Natural killer cell treated with Interleukin-12 subunit alpha and Interleukin-12 subunit beta and Interleukin-15 and Interleukin-18, amount 100 ng/mL, for 72 hours (primary cell): ENCODE measurements around the gene SEC61G. TPM values are rescaled to one million over a fixed set of nuclear protein-coding genes. Genes with fewer than 3 reads are reported as not detected.

Experiments
- ATAC-seq, 2 donors: fragments of 150-1000 bp; cut with Tn5 transposase in 1 of 2; sonication (Bioruptor Pico), chemical (Tn5 transposase) in 1 of 2; 2 replicates each; pipeline ENCODE4 v1.10.0; 2021
- DNase-seq: peaks from one replicate; pipeline ENCODE4 v3.0.0; 2022; ENCODE audit warnings: low spot score
- H3K27ac Mint-ChIP-seq, 2 donors: 1 replicate in 1 of 2; 2 replicates in 1 of 2; pipeline ENCODE4 v1.8.0; 2022; ENCODE audit warnings: mixed read lengths in 2 of 2, mild to moderate bottlenecking in 1 of 2, moderate library complexity in 1 of 2
- H3K27me3 Mint-ChIP-seq, 2 donors: 1 replicate in 1 of 2; 2 replicates in 1 of 2; pipeline ENCODE4 v1.8.0; 2022; ENCODE audit warnings: mixed read lengths in 2 of 2
- H3K36me3 Mint-ChIP-seq: one replicate; pipeline ENCODE4 v1.8.0; 2022; ENCODE audit warnings: mixed read lengths
- H3K4me1 Mint-ChIP-seq, 2 donors: 1 replicate in 1 of 2; 2 replicates in 1 of 2; pipeline ENCODE4 v1.8.0; 2022; ENCODE audit warnings: low read depth in 2 of 2, mixed read lengths in 2 of 2, mild to moderate bottlenecking in 1 of 2
- H3K4me3 Mint-ChIP-seq: one replicate; pipeline ENCODE4 v1.8.0; 2022; ENCODE audit warnings: mixed read lengths
- H3K9me3 Mint-ChIP-seq: 2 replicates; pipeline ENCODE4 v1.8.0; 2022; ENCODE audit warnings: mixed read lengths
- total RNA-seq, 2 donors: library from RNA; stranded (reverse); gene quantifications; one replicate each; pipeline ENCODE4 v1.2.3, GENCODE V29; 2022

The SEC61G gene
- total RNA-seq, 2 donors from 2014 or later, result 125 to 229 TPM

DNA sequence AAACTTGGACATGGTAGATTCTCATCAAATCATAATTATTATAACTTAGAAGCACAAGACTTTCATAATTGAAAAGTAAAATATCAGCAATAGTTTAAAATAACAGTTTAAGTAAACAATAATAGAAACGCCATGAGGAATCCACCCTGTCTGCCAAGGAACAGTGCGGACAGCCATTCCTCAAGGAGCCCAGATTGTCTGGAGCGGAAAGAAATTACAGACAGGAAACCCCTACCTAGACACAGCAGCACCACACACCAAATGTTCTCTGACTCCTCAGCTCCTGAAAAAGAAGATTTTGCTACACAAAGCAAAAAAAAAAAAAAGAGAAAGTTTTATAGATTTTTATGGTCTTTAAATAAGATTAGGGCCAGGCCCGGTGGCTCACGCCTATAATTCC is 21.5 kb upstream of the SEC61G start:
- ATAC-seq, result no peak
- H3K4me3 Mint-ChIP-seq, result no peak overlapping the region
- no peak for DNase-seq
- peaks cover 16 to 47% of the 10 kb centered on the region in 2 donors for H3K27me3 Mint-ChIP-seq
- no peaks in the 10 kb centered on the region for H3K4me1 Mint-ChIP-seq
- no peak overlapping the region for H3K27ac Mint-ChIP-seq
- peaks cover 14% of the 10 kb centered on the region for H3K36me3 Mint-ChIP-seq
- no peaks in the 10 kb centered on the region for H3K9me3 Mint-ChIP-seq

DNA sequence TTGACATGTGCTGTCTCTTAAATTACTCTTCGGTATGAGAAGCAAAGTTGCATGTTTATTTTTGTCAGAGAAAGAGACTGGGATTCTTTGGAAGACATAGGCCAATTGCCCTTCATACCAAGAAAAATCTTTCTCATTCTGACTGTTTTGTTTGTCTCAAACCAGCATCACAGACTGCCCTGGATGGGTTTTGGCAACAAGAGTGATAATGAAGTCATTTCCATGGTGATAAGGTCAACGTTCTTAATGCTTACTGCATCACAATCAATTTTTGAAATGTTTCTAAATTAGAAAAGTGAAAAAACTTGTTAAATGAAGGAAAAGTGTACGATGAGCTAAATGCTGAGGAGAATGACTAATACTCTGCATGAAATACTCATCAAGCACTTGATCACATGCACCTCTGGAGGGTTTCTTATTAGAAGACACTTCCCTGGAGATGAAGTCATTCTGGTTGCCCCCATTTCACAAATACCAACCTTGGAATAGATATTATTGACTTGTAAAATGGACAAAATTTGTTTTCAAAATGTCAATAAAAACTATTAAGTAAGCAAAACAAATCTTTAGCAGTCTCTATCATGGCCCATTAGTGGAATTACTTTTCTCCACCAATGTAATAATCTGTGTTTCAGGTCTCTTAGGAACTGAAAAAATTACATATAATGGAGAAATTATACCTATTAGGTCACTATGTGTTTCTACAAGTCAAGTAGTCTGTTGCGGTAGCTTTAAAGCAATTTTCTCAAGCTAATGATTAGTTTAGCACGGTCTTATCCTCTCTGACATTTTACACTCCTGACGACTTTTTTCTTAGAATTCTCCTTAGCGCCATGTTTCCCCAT is 19.9 kb upstream of the SEC61G start:
- Mint-ChIP-seq H3K27ac (no peak overlapping the region), H3K4me3 (no peak overlapping the region), H3K4me1 (peaks cover 0 to 3% of the 10 kb centered on the region in 2 donors), H3K36me3 (peaks cover 14% of the 10 kb centered on the region), H3K27me3 (peaks cover 18 to 36% of the 10 kb centered on the region in 2 donors), H3K9me3 (no peaks in the 10 kb centered on the region)
- DNase-seq (no peak), ATAC-seq (no peak)

DNA sequence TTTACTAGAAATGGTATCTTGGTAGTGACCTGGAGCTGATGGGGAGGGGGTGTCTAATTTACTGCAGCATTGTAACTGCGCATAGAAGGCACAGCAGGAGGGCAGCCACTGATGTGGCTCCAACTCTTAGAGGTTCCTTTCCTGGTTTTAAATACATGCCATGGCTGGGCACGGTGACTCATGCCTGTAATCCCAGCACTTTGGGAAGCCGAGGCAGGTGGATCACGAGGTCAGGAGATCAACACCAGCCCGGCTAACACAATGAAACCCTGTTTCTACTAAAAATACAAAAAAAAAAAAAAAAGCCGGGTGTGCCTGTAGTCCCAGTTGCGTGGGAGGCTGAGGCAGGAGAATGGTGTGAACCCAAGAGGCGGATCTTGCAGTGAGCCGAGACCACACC is 19.2 kb upstream of the SEC61G start:
- Mint-ChIP-seq H3K27me3 (peaks cover 21 to 36% of the 10 kb centered on the region in 2 donors), H3K27ac (no peak overlapping the region), H3K36me3 (peaks cover 14% of the 10 kb centered on the region), H3K9me3 (no peaks in the 10 kb centered on the region), H3K4me1 (peaks cover 0 to 3% of the 10 kb centered on the region in 2 donors), H3K4me3 (no peak overlapping the region)
- no peak for DNase-seq
- no peak for ATAC-seq

DNA sequence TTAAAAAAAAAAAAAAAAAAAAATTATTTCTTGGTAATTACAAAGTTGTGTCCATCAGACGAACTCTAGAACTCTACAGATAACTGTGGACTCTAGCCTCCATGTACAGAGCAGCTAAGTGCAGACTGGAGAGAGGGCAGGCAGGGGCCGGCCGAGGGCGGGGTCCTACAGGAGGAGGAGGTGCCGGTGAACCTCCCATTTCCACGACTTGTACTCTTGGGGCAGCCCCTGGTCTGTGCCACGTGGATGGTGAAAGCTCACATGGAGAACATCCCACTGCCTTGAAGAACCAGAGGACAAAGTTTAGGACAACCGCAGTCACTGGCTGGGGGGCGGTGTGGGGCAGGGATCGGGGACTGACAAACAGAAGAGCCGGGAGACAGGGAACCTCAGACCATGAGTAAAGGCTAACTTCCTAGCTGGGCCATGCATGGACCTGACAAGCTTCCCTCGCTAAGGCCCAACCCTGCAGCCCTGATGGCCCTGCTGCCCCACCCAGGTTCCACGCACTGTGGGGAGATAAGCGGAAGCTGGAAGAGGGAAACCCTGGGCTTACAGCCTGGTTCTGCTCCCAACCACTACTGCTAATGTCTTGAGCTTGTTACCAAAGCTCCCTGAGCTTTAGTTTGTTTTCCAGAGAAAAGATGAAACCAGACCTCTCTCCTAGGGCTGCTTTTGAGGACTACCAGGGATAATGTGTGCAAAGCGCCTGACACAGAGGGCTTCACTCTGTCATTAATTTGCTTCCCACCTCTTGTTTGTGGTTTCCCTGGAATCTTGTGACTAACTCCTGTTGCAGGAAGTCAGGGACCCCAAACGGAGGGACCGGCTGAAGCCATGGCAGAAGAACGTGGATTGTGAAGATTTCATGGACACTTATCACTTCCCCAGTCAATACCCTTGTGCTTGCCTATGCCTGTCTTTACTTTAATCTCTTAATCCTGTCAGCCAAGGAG is 16.1 kb upstream of the SEC61G start:
- ATAC-seq (no peak), DNase-seq (no peak)
- Mint-ChIP-seq H3K4me1 (peaks cover 0 to 3% of the 10 kb centered on the region in 2 donors), H3K27ac (no peak overlapping the region), H3K36me3 (peaks cover 14% of the 10 kb centered on the region), H3K9me3 (no peaks in the 10 kb centered on the region), H3K4me3 (no peak overlapping the region), H3K27me3 (peaks cover 22 to 36% of the 10 kb centered on the region in 2 donors)

DNA sequence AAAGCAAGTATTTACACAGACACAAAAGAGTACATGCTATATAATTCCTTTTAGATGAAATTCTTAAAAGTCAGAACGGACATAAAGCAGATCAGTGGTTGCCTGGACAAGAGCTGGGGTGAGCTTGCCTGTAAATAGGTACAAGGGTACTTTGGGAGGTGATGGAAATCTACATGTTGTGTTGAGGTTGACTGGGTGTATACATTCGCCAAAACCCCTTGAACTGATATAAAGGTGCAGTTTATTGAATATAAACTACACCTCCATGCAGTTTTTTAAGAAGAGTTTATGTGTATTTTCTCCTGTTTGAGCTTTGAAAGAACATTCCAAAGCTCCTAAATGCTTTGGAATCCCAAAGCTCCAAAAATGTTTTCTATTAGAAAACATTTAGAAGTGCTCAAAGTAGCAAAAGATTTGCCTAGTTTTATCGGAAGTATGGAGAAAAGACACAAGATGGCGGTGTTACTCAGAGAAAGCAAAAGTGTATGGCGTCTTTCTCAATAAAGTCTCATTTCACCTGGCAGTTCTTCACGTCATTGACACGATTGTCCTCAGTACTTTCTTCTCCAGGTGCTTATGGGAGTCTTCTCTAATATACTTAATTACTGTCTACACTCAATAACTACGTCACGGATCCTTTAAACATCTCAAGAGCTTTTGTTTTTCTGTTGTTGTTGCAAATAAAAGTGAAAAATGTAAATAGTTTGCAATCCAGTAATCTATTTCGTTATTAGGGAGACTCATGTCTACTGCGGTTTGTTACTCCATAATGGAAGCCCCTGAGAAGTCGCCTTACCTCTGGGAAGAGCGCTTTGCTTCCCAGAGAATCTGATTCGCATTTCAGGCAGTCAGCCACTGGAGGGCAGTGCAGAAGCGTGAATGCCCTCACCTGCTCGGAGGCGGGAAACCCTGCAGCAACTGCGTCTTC is 14.7 kb upstream of the SEC61G start:
- H3K36me3 Mint-ChIP-seq, result peaks cover 14% of the 10 kb centered on the region
- ATAC-seq, result peak; percentile 73 to 74
- H3K4me3 Mint-ChIP-seq, result peak overlapping the region; percentile 78
- no peaks in the 10 kb centered on the region for H3K9me3 Mint-ChIP-seq
- H3K27me3 Mint-ChIP-seq, result peaks cover 29 to 40% of the 10 kb centered on the region in 2 donors
- peak; percentile 68 for DNase-seq
- peaks cover 0 to 3% of the 10 kb centered on the region in 2 donors for H3K4me1 Mint-ChIP-seq
- no peak overlapping the region for H3K27ac Mint-ChIP-seq

DNA sequence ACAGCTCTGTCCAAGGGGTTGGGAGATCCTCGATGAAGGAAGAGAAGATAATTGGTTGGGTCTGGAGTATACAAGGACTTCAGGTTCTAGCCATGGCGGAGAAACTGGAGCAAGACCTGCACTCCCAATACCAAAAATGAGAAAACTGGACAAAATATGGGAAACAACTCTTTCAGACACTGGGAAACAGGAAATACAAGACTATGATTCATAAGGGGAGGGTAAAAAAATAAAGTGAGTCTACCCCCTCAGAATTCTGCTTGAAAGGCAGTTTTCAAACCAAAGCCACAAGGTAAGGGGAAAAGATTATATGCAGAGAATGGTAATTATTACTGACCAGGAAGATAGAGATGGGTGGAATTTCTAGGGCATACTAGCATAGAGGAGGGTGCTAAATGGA is 10.2 kb upstream of the SEC61G start:
- ATAC-seq, result no peak
- no peak overlapping the region for H3K27ac Mint-ChIP-seq
- H3K27me3 Mint-ChIP-seq, result peaks cover 28 to 45% of the 10 kb centered on the region in 2 donors
- no peak for DNase-seq
- H3K4me1 Mint-ChIP-seq, result peaks cover 0 to 2% of the 10 kb centered on the region in 2 donors
- no peak overlapping the region for H3K4me3 Mint-ChIP-seq
- H3K9me3 Mint-ChIP-seq, result no peaks in the 10 kb centered on the region
- H3K36me3 Mint-ChIP-seq, result no peaks in the 10 kb centered on the region

DNA sequence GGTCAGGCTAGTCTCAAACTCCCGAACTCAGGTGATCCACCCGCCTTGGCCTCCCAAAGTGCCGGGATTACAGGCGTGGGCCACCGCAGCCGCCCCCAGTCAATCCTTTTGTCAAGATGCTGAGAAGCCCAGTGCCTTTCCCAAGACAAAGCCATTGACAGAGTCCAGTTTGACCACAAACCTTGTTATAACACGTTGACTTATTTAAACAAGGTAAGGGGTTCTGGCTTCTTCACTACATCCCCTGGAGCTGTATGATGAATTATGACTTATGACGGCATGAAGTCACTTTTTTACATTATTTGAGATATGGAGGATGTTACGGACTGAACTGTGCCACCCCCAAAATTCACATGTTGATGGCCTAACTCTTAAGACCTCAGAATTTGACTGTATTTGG is 5.8 kb upstream of the SEC61G start:
- Mint-ChIP-seq H3K27ac (no peak overlapping the region), H3K36me3 (no peaks in the 10 kb centered on the region), H3K9me3 (no peaks in the 10 kb centered on the region), H3K27me3 (peaks cover 31 to 34% of the 10 kb centered on the region in 2 donors), H3K4me1 (peaks cover 0 to 4% of the 10 kb centered on the region in 2 donors), H3K4me3 (no peak overlapping the region)
- DNase-seq (no peak), ATAC-seq (no peak)

DNA sequence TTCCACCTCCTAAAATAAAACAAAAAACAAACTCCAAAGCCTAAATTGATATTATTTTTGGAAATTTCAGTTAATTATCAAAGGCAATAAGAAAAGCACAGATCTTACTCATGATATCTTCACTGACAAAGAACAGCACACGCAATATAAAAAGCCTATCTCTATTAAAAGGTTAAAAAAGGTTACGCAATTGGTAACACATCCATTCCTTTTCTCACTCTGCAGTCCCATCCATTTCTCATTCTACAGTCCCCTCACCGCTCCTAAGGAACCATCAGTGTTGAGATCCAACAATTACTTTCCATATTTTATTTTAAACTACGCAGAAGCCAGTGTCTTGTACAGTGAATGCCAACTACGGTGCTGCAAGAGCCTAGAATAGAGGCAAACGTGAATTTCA is 1.3 kb downstream of the SEC61G start:
- H3K27me3 Mint-ChIP-seq, result peaks cover 0 to 8% of the 10 kb centered on the region in 2 donors
- DNase-seq (no peak), ATAC-seq (no peak)
- H3K9me3 Mint-ChIP-seq, result no peaks in the 10 kb centered on the region
- peak overlapping the region; percentile 91 to 98 for H3K27ac Mint-ChIP-seq
- H3K4me1 Mint-ChIP-seq, result peaks cover 22 to 33% of the 10 kb centered on the region in 2 donors
- peak overlapping the region; percentile 98 for H3K4me3 Mint-ChIP-seq
- H3K36me3 Mint-ChIP-seq, result peaks cover 21% of the 10 kb centered on the region

DNA sequence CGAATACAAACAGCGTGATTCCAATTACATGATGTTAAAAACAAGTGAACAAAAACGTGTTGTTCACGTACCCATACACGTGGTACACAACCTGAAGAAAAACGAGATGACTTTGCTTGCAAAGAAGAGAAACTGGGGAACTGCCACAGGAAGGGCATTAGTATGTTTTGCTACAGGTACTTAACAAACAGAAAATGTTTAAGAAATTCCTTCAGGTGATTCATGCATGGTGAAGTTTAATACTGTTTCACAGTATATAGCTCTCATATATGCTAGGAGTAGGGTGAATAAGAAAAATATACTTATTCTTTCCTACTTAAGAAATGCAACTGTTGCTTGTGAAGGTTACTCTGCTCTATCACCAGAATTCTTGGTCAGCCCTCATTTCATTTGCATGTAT is 9.8 kb downstream of the SEC61G start:
- H3K4me1 Mint-ChIP-seq, result peaks cover 28 to 34% of the 10 kb centered on the region in 2 donors
- no peak for DNase-seq
- H3K4me3 Mint-ChIP-seq, result no peak overlapping the region
- H3K9me3 Mint-ChIP-seq, result no peaks in the 10 kb centered on the region
- ATAC-seq, result no peak
- no peaks in the 10 kb centered on the region for H3K27me3 Mint-ChIP-seq
- no peak overlapping the region for H3K27ac Mint-ChIP-seq
- peaks cover 18% of the 10 kb centered on the region for H3K36me3 Mint-ChIP-seq

DNA sequence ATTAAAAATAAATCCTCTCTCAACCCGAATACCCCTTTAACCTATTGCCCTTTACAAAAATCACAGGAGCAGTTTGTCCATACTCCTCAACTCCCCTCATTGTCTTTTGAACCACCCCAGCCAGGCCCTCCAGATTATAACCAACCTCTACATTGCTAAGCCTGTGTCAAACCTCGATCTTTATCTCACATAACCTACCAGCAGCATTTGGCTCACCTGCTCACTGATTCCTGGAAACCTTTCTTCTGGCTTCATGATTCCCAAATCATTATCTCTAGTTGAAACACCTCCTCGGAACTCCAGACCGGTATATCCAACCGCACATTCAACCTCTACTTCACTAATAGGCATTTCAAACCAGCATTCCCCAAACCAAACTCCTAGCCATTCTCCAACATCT is 11.8 kb downstream of the SEC61G start:
- no peak for ATAC-seq
- no peak overlapping the region for H3K27ac Mint-ChIP-seq
- no peak for DNase-seq
- no peaks in the 10 kb centered on the region for H3K9me3 Mint-ChIP-seq
- no peaks in the 10 kb centered on the region for H3K27me3 Mint-ChIP-seq
- no peak overlapping the region for H3K4me3 Mint-ChIP-seq
- H3K4me1 Mint-ChIP-seq, result peaks cover 23 to 25% of the 10 kb centered on the region in 2 donors
- H3K36me3 Mint-ChIP-seq, result peaks cover 11% of the 10 kb centered on the region

DNA sequence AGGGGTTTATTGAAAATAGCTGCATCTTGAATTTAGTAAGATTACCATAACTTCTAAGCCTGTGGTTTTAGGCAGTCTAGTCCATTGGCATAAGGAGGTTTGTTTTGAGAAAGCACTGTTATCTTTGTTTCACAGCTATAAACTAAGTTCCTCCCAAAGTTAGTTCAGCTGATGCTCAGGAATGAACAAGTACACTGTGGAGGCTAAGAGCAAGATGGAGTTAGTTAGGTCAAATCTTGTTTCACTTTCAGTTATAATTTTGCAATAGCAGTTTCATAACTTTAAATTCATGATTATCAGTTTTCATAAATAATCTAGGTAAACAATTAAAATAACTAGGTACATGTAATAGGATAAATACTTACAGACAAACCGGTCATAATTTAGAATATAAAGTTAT is 15.4 kb downstream of the SEC61G start:
- Mint-ChIP-seq H3K36me3 (peaks cover 11% of the 10 kb centered on the region), H3K9me3 (no peaks in the 10 kb centered on the region), H3K27me3 (no peaks in the 10 kb centered on the region), H3K4me1 (peaks cover 23 to 25% of the 10 kb centered on the region in 2 donors), H3K27ac (no peak overlapping the region), H3K4me3 (no peak overlapping the region)
- ATAC-seq (no peak), DNase-seq (no peak)

DNA sequence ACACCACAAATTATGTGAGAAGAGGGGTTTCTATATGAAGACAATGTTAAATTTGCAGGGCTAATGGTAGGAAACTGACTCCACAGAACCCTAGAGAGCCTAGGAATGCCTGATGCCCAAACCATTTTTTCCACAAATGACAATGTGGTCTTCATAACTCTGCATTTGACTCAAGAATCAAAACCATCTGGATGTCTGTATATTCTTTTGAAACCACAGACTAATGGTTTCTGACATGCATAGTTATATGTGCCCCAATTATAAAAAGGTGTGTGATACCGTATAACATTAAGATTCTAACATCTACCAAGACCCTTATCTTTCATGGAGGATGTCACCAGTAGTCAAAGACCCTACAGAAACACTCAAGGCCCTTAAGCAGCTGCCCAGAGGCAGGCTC is 20.3 kb downstream of the SEC61G start:
- peaks cover 3% of the 10 kb centered on the region for H3K9me3 Mint-ChIP-seq
- DNase-seq (no peak), ATAC-seq (no peak)
- peaks cover 8% of the 10 kb centered on the region for H3K36me3 Mint-ChIP-seq
- H3K27me3 Mint-ChIP-seq, result peaks cover 0 to 8% of the 10 kb centered on the region in 2 donors
- H3K4me3 Mint-ChIP-seq, result no peak overlapping the region
- H3K4me1 Mint-ChIP-seq, result no peaks in the 10 kb centered on the region
- no peak overlapping the region for H3K27ac Mint-ChIP-seq

DNA sequence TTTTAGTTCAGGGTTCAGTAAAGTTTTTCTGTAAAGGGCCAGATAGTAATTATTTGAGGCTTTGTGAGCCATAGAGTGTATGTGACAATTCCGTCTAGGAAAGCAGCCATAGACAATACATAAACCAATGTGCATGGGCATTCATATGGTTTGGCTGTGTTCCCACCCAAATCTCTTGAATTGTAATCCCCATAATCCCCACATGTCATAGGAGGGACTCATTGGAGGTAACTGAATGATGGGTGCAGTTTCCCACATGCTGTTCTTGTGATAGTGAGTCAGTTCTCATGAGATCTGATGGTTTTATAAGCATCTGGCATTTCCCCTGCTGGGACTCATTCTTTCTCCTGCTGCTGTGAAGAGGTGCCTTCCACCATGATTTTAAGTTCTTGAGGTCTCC is 29.9 kb downstream of the SEC61G start:
- Mint-ChIP-seq H3K27ac (no peak overlapping the region), H3K9me3 (peaks cover 6% of the 10 kb centered on the region), H3K4me3 (no peak overlapping the region), H3K36me3 (no peaks in the 10 kb centered on the region), H3K4me1 (no peaks in the 10 kb centered on the region), H3K27me3 (no peaks in the 10 kb centered on the region)
- DNase-seq (no peak), ATAC-seq (no peak)
